MCF 10A (cell line): Measurements from ENCODE around the gene AKR1A1. TPM values are rescaled to one million over a fixed set of nuclear protein-coding genes. Genes with fewer than 3 reads are reported as not detected.

Source experiments
- BruUV-seq: library from RNA; stranded (reverse); fragments of 400-500 nt; replicated peaks from 2 replicates; lab custom pipeline; 2021; lab: Mats Ljungman, UMichigan
- CTCF ChIA-PET: fragments of 300-600 bp; sonication (Branson Sonifier 250); formaldehyde crosslinking; extraction: SDS; loops from one replicate; lab custom pipeline; 2021; ENCODE audit warnings: antibody characterized with exemption, inconsistent platforms; lab: Yijun Ruan, JAX
- POLR2A ChIA-PET: fragments of 300-600, 350-650 bp; sonication (Branson Sonifier 250); formaldehyde crosslinking; extraction: SDS; loops from one replicate; lab custom pipeline; 2020; ENCODE audit warnings: antibody characterized with exemption, inconsistent platforms; lab: Yijun Ruan, JAX
- DNase-seq: peaks from one replicate; pipeline ENCODE4 v3.0.0-alpha.2; 2018; ENCODE audit not compliant: unreplicated experiment
- H3K27ac Mint-ChIP-seq: one replicate; pipeline ENCODE4 v1.8.0; 2022; ENCODE audit warnings: mild to moderate bottlenecking, low read depth, mixed read lengths; ENCODE audit not compliant: unreplicated experiment
- H3K27me3 Mint-ChIP-seq: one replicate; pipeline ENCODE4 v1.8.0; 2022; ENCODE audit warnings: mixed read lengths; ENCODE audit not compliant: insufficient read depth, unreplicated experiment
- H3K36me3 Mint-ChIP-seq: one replicate; pipeline ENCODE4 v1.8.0; 2022; ENCODE audit warnings: mild to moderate bottlenecking, moderate library complexity, mixed read lengths; ENCODE audit not compliant: insufficient read depth, unreplicated experiment
- H3K4me1 Mint-ChIP-seq: one replicate; pipeline ENCODE4 v1.8.0; 2022; ENCODE audit warnings: mixed read lengths; ENCODE audit not compliant: insufficient read depth, unreplicated experiment
- H3K4me3 Mint-ChIP-seq: one replicate; pipeline ENCODE4 v1.8.0; 2022; ENCODE audit warnings: mild to moderate bottlenecking, moderate library complexity, mixed read lengths; ENCODE audit not compliant: unreplicated experiment
- H3K9me3 Mint-ChIP-seq: one replicate; pipeline ENCODE4 v1.8.0; 2022; ENCODE audit warnings: mixed read lengths; ENCODE audit not compliant: unreplicated experiment
- CTCF ChIP-seq: fragments of 200-600 bp; IDR thresholded peaks from one replicate; pipeline ENCODE4 v1.8.0; 2022; ENCODE audit warnings: antibody characterized with exemption, mild to moderate bottlenecking; ENCODE audit not compliant: unreplicated experiment
- intact Hi-C: fragments of 100-400 bp; cut with micrococcal nuclease; formaldehyde crosslinking; loops from 2 replicates; pipeline ENCODE4 v1.14.1; 2022
- total RNA-seq: library from RNA; stranded (reverse); gene quantifications from 2 replicates; pipeline ENCODE4 v1.2.3, GENCODE V29; 2022

Gene AKR1A1
- total RNA-seq, 1 experiment from 2014 or later = 108 TPM

GRCh38 chr1:45526135-45526644 lies 24.4 kb upstream of the AKR1A1 start:
- H3K27ac Mint-ChIP-seq = no peak overlapping the region
- ChIA-PET CTCF (interaction anchor here (0.5 kb wide), 1 partner anchor 150 kb away, joined by 3 read pairs; no protein-coding TSS in a partner anchor), POLR2A (interaction anchor here (0.9 kb wide), 1 partner anchor 160 kb away, joined by 5 read pairs; the partner anchor contains the start of gene GPBP1L1)
- BruUV-seq = no TSS peak
- H3K9me3 Mint-ChIP-seq = no peaks in the 10 kb centered on the region
- no peak for DNase-seq
- peaks cover 9% of the 10 kb centered on the region for H3K4me1 Mint-ChIP-seq
- no peak for TF ChIP-seq CTCF
- peaks cover 10% of the 10 kb centered on the region for H3K36me3 Mint-ChIP-seq
- intact Hi-C loops = no loop called here
- H3K4me3 Mint-ChIP-seq = no peak overlapping the region
- H3K27me3 Mint-ChIP-seq = no peaks in the 10 kb centered on the region

GRCh38 chr1:45530632-45531135 lies 19.9 kb upstream of the AKR1A1 start:
- ChIA-PET CTCF (interaction anchor here (0.6 kb wide), 2 partner anchors 540 to 1976 kb away, joined by 4 read pairs; no protein-coding TSS in a partner anchor), POLR2A (interaction anchor here (1.0 kb wide), 1 partner anchor 9 kb away, joined by 3 read pairs; the partner anchor contains the start of gene PRDX1)
- no peak for DNase-seq

GRCh38 chr1:45531873-45532272 lies 18.8 kb upstream of the AKR1A1 start:
- no peaks in the 10 kb centered on the region for H3K27me3 Mint-ChIP-seq
- intact Hi-C loops = no loop called here
- no TSS peak for BruUV-seq
- TF ChIP-seq CTCF = no peak
- no peaks in the 10 kb centered on the region for H3K36me3 Mint-ChIP-seq
- H3K27ac Mint-ChIP-seq = no peak overlapping the region
- no peak for DNase-seq
- H3K4me1 Mint-ChIP-seq = peaks cover 4% of the 10 kb centered on the region
- ChIA-PET CTCF (no interaction called here), POLR2A (interaction anchor here (0.6 to 6.5 kb wide), 2 partner anchors 10 to 40 kb away, joined by 3 to 40 read pairs; partner anchors contain the start of gene PRDX1)
- H3K4me3 Mint-ChIP-seq = no peak overlapping the region
- no peaks in the 10 kb centered on the region for H3K9me3 Mint-ChIP-seq

More at GRCh38 chr1:45530632-45531135, 19.9 kb upstream of the AKR1A1 start:
- H3K4me3 Mint-ChIP-seq = no peak overlapping the region
- no peaks in the 10 kb centered on the region for H3K9me3 Mint-ChIP-seq
- H3K36me3 Mint-ChIP-seq = no peaks in the 10 kb centered on the region
- intact Hi-C loops = no loop called here
- no peaks in the 10 kb centered on the region for H3K4me1 Mint-ChIP-seq
- no peaks in the 10 kb centered on the region for H3K27me3 Mint-ChIP-seq
- TF ChIP-seq CTCF = no peak
- H3K27ac Mint-ChIP-seq = no peak overlapping the region
- no TSS peak for BruUV-seq

- CTCF ChIA-PET = interaction anchor here (0.5 to 1.9 kb wide), 7 partner anchors 10 to 232 kb away, joined by 3 to 9 read pairs (median 3); no protein-coding TSS in a partner anchor
- no peak for TF ChIP-seq CTCF
- H3K27ac Mint-ChIP-seq = no peak overlapping the region
- DNase-seq = no peak
- BruUV-seq = no TSS peak
- no peaks in the 10 kb centered on the region for H3K27me3 Mint-ChIP-seq
- intact Hi-C loops = no loop called here
- POLR2A ChIA-PET = interaction anchor here (0.8 to 6.5 kb wide), 5 partner anchors 11 to 24 kb away, joined by 3 to 40 read pairs (median 6); partner anchors contain the start of genes AKR1A1 and PRDX1
- H3K36me3 Mint-ChIP-seq = no peaks in the 10 kb centered on the region
- no peaks in the 10 kb centered on the region for H3K9me3 Mint-ChIP-seq
- H3K4me1 Mint-ChIP-seq = peaks cover 4% of the 10 kb centered on the region
- H3K4me3 Mint-ChIP-seq = no peak overlapping the region
These were observed 14.4 kb upstream of the AKR1A1 start for GRCh38 chr1:45535988-45536766.
